Common myeloid progenitor, CD34-positive (primary cell): Measurements from ENCODE around the gene LTF.
"Not testable (repeated sequence)": the region's sequence is repeated elsewhere in the genome, so short reads cannot be mapped to it uniquely, and the experiment has no call there.

ENCODE experiments used
- CTCF ChIA-PET: fragments of 350-600 bp; sonication (Branson Sonifier 250); formaldehyde crosslinking; loops from one replicate; lab custom pipeline; 2021; ENCODE audit warnings: antibody characterized with exemption; lab: Charles Lee
- POLR2A ChIA-PET: fragments of 350-600 bp; sonication (Branson Sonifier 250); formaldehyde crosslinking; loops from one replicate; lab custom pipeline; 2021; ENCODE audit warnings: antibody characterized with exemption; lab: Charles Lee
- DNase-seq, 3 donors: peaks; one replicate each; pipeline versions ENCODE4 v3.0.0 to v3.0.0-alpha.2; 2013
- H3K27ac ChIP-seq, 2 experiments: 1 replicate in 1 of 2; 2 replicates in 1 of 2; pipeline ENCODE4 v1.7.0; 2013; ENCODE audit warnings: inconsistent platforms in 2 of 2, low read length in 2 of 2, mild to moderate bottlenecking in 2 of 2, low read depth in 1 of 2, moderate library complexity in 1 of 2; ENCODE audit not compliant: severe bottlenecking in 2 of 2, insufficient read depth in 1 of 2, poor library complexity in 1 of 2
- H3K27me3 ChIP-seq, 5 experiments: replicated peaks in 2 of 5; 1 replicate in 3 of 5; 2 replicates in 2 of 5; pipeline versions ENCODE4 v1.6.1 to v1.7.0; 2013; ENCODE audit warnings: low read length in 4 of 5, mild to moderate bottlenecking in 2 of 5, moderate library complexity in 2 of 5, inconsistent platforms in 1 of 5; ENCODE audit not compliant: insufficient read depth in 5 of 5, control insufficient read depth in 4 of 5
- H3K36me3 ChIP-seq, 4 experiments: 1 replicate in 2 of 4; 2 replicates in 2 of 4; pipeline versions ENCODE4 v1.6.1 to v1.7.0; 2013; ENCODE audit warnings: low read length in 3 of 4, control low read depth in 1 of 4, mild to moderate bottlenecking in 1 of 4; ENCODE audit not compliant: control insufficient read depth in 4 of 4, insufficient read depth in 4 of 4
- H3K4me1 ChIP-seq, 4 experiments: 1 replicate in 3 of 4; 2 replicates in 1 of 4; pipeline versions ENCODE4 v1.6.1 to v1.7.1; 2013; ENCODE audit warnings: low read length in 3 of 4, mild to moderate bottlenecking in 3 of 4, control low read depth in 1 of 4, inconsistent platforms in 1 of 4, moderate library complexity in 1 of 4; ENCODE audit not compliant: control insufficient read depth in 4 of 4, insufficient read depth in 4 of 4; ENCODE audit errors: control extremely low read depth in 1 of 4
- H3K4me3 ChIP-seq, 7 experiments: 1 replicate in 4 of 7; 2 replicates in 3 of 7; pipeline versions ENCODE4 v1.5.1 to v1.7.0; 2013; ENCODE audit warnings: mild to moderate bottlenecking in 7 of 7, low read length in 6 of 7, moderate library complexity in 6 of 7, inconsistent platforms in 2 of 7, low read depth in 2 of 7, control low read depth in 1 of 7; ENCODE audit not compliant: insufficient read depth in 4 of 7, control insufficient read depth in 1 of 7; ENCODE audit errors: extremely low read depth in 1 of 7
- H3K9me3 ChIP-seq, 5 experiments: 1 replicate in 4 of 5; 2 replicates in 1 of 5; pipeline versions ENCODE4 v1.6.1 to v1.7.1; 2013; ENCODE audit warnings: low read length in 4 of 5, mild to moderate bottlenecking in 2 of 5, inconsistent platforms in 1 of 5, low read depth in 1 of 5, moderate library complexity in 1 of 5; ENCODE audit not compliant: control insufficient read depth in 4 of 5, insufficient read depth in 2 of 5; ENCODE audit errors: control extremely low read depth in 1 of 5
- WGBS: methylation state at CpG from one replicate; pipeline ENCODE4 v1.1.5; 2013; ENCODE audit not compliant: insufficient coverage; 5-methylcytosine and 5-hydroxymethylcytosine counted together

Gene LTF

GRCh38 chr3:46427404-46427803, 37.3 kb downstream of the LTF start:
- H3K27me3 ChIP-seq, DNase-seq, H3K9me3 ChIP-seq, H3K4me3 ChIP-seq, POLR2A ChIA-PET, H3K36me3 ChIP-seq, H3K27ac ChIP-seq: not testable (repeated sequence)
- 82% methylated on average over 4 of the region's 8 CpGs for WGBS
- peaks cover 0 to 20% (median 6%) of the 10 kb centered on the region in 4 experiments for H3K4me1 ChIP-seq
- CTCF ChIA-PET: interaction anchor here (0.7 to 1.4 kb wide), 2 partner anchors 14 to 57 kb away, joined by 3 read pairs; partner anchors contain the start of gene CCR5

- ChIA-PET CTCF (interaction anchor here (1.0 to 3.1 kb wide), 4 partner anchors 18 to 56 kb away, joined by 3 to 14 read pairs (median 3); partner anchors contain the start of gene CCR5), POLR2A (interaction anchor here (1.0 kb wide), 1 partner anchor 11 kb away, joined by 4 read pairs; no protein-coding TSS in a partner anchor)
- not testable (repeated sequence) for H3K27ac ChIP-seq
These were observed 38.2 kb downstream of the LTF start for GRCh38 chr3:46426476-46426875.

GRCh38 chr3:46423588-46423987, 41.1 kb downstream of the LTF start:
- no peak overlapping the region for H3K4me3 ChIP-seq
- H3K27me3 ChIP-seq: no peaks in the 10 kb centered on the region
- H3K36me3 ChIP-seq: no peaks in the 10 kb centered on the region
- CTCF ChIA-PET: interaction anchor here (0.9 to 1.5 kb wide), 5 partner anchors 8 to 346 kb away, joined by 3 to 4 read pairs (median 3); no protein-coding TSS in a partner anchor
- POLR2A ChIA-PET: interaction anchor here (0.9 kb wide), 1 partner anchor 12 kb away, joined by 3 read pairs; no protein-coding TSS in a partner anchor
- no peak for DNase-seq
- peaks cover 0 to 4% (median 0%) of the 10 kb centered on the region in 5 experiments for H3K9me3 ChIP-seq
- H3K4me1 ChIP-seq: peaks cover 0 to 20% (median 6%) of the 10 kb centered on the region in 4 experiments
- 95% methylated on average over 3 of the region's 5 CpGs for WGBS
- H3K27ac ChIP-seq: no peak overlapping the region

More at GRCh38 chr3:46426476-46426875, 38.2 kb downstream of the LTF start:
- H3K4me1 ChIP-seq: peaks cover 0 to 20% (median 6%) of the 10 kb centered on the region in 4 experiments
- DNase-seq: peak; percentile 47 to 86 (median 51)
- H3K9me3 ChIP-seq, H3K36me3 ChIP-seq, H3K4me3 ChIP-seq, H3K27me3 ChIP-seq: not testable (repeated sequence)
- 7% methylated on average over 2 of the region's 4 CpGs for WGBS

- H3K27ac ChIP-seq: no peak overlapping the region
- peaks cover 0 to 4% (median 0%) of the 10 kb centered on the region in 5 experiments for H3K9me3 ChIP-seq
- no peak overlapping the region for H3K4me3 ChIP-seq
- H3K36me3 ChIP-seq: no peaks in the 10 kb centered on the region
- WGBS: 93% methylated on average over 6 of the region's 6 CpGs
- H3K4me1 ChIP-seq: peaks cover 0 to 18% (median 6%) of the 10 kb centered on the region in 4 experiments
- POLR2A ChIA-PET: no interaction called here
- DNase-seq: peak in 1 of 3 donors; percentile 45
- H3K27me3 ChIP-seq: no peaks in the 10 kb centered on the region
- CTCF ChIA-PET: interaction anchor here (0.9 to 1.0 kb wide), 2 partner anchors 15 to 211 kb away, joined by 3 read pairs; partner anchors contain the start of gene CCRL2
These were observed 42.1 kb downstream of the LTF start for GRCh38 chr3:46422617-46423016.

GRCh38 chr3:46420931-46421330, 43.8 kb downstream of the LTF start:
- ChIA-PET CTCF (no interaction called here), POLR2A (no interaction called here)
- Histone ChIP-seq H3K4me3 (no peak overlapping the region), H3K4me1 (peaks cover 0 to 19% (median 9%) of the 10 kb centered on the region in 4 experiments), H3K36me3 (no peaks in the 10 kb centered on the region), H3K9me3 (no peaks in the 10 kb centered on the region), H3K27ac (no peak overlapping the region), H3K27me3 (no peaks in the 10 kb centered on the region)
- DNase-seq: no peak
- 100% methylated on average over 2 of the region's 2 CpGs for WGBS

- 98% methylated on average over 4 of the region's 4 CpGs for WGBS
- peaks cover 0 to 12% (median 11%) of the 10 kb centered on the region in 4 experiments for H3K4me1 ChIP-seq
- CTCF ChIA-PET: interaction anchor here (0.7 to 1.1 kb wide), 2 partner anchors 14 to 32 kb away, joined by 3 read pairs; no protein-coding TSS in a partner anchor
These were observed 44.9 kb downstream of the LTF start for GRCh38 chr3:46419816-46420215.

More at GRCh38 chr3:46419816-46420215, 44.9 kb downstream of the LTF start:
- Histone ChIP-seq H3K4me3 (no peak overlapping the region), H3K36me3 (no peaks in the 10 kb centered on the region), H3K27ac (no peak overlapping the region), H3K9me3 (no peaks in the 10 kb centered on the region), H3K27me3 (no peaks in the 10 kb centered on the region)
- POLR2A ChIA-PET: no interaction called here
- no peak for DNase-seq
